Raji (cell line): ENCODE results near the gene ORC3.

Experiments used
- POLR2A ChIP-seq: IDR thresholded peaks from 2 replicates; pipeline ENCODE4 v1.6.1; 2011; ENCODE audit warnings: low read depth, low read length, control low read depth; ENCODE audit not compliant: insufficient read depth

The ORC3 gene

DNA sequence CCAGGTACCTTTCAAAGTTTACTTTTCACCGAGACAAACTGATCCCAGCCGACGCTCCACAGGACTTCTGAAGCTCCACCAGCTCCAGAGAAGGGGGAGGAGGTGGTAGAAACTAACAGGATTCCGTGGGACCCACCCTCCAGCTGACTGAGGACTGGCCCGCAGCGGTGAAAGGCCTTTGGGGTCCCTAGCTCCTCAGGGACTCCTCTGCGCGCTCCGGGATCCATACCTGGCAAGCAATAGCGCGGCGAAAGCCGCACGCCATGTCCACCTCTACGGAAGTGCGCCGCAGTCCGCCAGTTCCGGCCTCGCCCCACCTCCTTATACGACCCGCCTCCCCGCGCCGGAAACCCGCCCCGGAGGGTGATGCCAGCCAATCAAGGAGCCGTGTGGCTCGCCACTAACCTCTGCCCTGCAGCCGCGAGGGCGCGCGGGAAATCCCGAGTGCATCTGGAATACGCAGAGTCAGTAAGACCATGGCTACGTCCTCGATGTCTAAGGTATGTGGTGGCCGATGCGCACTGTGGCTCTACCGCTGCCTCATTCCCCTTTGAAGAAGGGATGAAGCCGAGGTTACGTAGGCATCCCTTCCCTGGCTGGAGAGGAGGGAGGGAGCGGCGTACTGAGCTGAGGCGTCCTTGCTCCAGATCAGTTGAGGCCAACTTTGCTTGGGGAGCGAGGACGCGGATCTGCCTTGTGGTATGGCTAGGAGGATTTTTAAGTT is at the start of gene ORC3, which contains the start of gene RARS2:
ORC3 (plus strand) TSS at position 443 of the 724 bp plus-strand sequence; CDS start at position 477, 34 bp downstream.
RARS2 (minus strand) TSS at position 295 of the 724 bp plus-strand sequence; CDS start at position 265, 30 bp downstream.
- peak; percentile 95 for TF ChIP-seq POLR2A

DNA sequence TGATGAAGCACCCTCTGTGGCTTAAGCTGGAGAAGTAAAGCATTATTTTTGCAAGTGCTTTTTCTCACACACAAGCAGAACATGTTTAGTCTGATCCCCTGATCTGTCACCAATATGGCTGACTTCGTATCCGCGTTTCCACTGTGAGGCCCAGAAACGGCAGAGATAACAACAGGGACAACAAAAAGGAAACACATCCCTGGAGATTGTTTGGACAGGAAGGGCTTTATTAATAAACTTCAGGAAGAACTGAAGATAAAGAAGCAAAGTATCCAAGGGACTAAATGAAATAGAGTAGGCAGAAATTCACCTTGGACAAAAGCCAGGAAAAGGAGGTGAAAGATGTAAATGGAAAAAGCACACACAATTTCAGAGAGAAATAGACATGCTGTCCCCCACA is 49.4 kb upstream of the ORC3 start:
- no peak for TF ChIP-seq POLR2A

DNA sequence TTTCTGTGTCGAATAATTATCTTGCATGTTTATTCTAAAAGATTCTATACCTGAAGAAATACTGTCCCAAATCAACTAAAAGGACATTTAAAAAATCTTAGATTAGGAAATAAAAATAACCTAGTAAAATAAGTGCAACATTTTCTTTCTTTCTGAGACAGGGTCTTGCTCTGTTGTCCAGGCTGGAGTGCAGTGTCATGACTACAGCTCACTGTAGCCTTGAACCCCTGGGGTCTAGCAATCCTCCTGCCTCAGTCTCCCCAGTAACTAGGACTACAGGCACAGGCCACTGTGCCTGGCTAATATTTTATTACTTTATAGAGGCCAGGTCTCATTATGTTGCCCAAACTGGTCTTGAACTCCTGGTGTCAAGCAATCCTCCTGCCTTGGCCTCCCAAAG is 48.9 kb upstream of the ORC3 start:
- no peak for TF ChIP-seq POLR2A

DNA sequence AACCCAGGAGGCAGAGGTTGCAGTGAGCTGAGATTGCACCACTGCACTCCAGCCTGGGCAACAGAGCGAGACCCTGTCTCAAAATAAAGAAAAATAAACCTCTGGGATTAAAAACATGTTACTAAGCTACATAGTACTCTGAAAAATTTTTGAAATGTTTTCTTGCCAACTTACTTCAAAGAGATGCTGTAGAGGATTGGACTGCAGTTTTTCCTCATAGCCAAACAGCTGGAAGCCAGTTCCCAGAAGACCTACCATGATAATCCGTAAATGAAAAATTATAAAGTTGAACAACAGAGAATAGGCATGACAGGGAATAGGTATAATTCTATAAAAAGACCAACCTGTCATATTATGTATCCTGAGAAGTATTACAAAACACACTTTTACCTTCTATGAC is 48.2 kb upstream of the ORC3 start:
- no peak for TF ChIP-seq POLR2A

DNA sequence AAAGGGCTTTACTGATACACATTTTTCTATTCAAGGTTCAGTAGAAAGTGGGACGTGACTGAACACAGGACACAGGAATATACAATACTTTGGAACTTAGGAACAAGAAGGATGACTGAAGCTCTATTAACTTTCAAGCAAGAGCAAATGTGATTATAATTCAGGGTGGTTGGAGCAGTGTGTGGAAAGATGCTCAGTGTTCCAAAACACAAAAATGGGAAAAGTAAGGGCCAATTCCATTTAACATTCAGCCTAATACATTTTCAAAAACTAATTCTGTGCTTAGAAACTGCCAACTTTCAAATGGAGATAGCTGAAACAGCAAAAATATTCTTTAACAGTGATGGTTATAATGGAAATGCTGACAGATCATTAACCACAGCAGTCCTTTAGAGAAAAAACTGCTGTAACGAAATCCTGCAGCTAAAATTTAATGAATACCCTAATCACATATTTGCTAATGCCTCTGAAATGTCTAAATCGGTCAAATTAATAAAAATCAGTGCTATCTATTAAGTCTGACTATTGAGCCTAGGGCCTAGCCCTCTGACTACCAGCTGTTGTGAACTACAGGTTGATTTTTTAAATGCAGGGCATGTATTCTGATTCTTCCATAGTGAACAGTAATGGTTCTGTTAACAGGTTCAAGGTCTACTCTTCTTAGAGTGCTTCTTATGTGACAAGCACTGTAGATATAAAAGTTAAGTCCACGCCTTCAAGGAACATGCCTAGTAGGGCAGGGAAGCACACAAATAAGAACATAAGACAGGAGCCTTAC is 46.0 kb upstream of the ORC3 start:
- no peak for TF ChIP-seq POLR2A

DNA sequence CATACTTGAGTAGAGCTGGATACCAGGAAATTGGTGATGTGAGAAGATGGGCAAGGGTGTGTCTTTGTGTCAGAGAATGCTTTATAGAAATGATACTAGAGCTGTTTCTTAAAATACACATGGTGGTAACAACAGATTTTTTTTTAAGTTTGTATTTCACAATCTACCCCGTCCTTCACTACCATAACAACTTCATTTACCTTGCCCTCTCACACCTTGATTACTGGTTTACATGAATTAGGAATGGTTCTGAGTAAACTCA is 45.5 kb upstream of the ORC3 start:
- TF ChIP-seq POLR2A = no peak

DNA sequence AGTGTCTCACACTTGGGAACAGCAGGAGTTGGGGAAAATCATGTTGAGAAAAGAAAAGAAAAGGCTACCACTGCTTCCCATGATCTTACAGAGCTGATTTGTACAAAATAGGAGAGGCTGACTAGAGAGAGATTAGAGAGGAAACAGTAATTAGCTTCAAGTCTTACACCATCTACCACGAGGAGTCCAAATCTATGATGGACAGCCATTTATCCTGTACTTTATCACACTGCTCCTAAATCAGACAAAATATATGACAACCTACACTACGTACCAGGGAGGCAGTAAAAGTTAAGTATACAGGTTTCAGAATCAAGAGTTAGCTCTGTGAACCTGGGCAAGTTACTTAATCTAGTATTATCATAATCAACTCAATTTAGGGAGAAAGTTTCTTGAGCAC is 38.1 kb upstream of the ORC3 start:
- TF ChIP-seq POLR2A = no peak

DNA sequence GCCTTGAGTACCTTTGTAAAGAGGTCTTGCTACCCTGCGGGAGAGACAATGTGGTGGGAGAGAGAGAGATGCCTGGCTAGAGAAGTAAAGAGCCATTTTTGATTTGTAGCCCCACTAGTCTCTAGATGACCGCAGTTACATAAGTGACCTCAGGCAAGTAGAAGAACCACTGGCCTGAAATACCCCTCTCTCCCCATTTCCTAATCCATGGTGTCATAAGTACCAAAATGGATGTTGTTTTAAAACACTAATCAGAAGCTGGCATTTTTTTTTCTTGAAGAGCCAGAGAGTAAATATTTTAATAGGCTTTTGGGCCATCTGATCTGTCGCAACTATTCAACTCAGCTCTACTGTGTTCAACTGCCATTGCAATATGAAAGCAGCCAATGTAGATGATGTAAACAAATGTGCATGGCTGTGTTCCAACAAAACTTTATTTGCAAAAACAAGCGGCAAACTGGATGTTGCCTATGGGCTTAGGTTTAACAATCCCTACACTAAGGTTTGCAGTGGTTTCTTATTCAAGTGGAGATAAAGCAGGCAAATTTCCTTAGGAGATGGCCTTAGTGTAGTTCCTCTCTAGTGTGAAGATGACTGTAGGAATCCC is 36.7 kb upstream of the ORC3 start:
- no peak for TF ChIP-seq POLR2A

DNA sequence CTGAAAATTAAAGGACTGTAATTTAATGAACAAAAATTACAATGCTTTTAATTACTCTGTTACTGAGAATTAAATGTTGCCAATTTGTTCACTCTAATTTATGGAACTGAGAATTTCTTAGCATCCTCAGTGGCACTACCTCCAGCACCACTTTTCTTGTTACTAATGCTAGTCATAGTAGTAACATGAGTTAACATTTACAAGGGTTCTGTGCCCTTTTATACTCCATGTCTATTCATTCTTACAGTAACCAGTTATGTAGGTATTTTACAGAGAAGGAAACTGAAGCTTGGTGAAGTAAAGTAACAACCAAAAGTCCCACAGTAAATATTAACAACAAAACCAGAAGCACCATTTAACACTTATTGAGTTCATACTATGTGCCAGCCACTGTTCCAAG is 34.4 kb upstream of the ORC3 start:
- TF ChIP-seq POLR2A = no peak

DNA sequence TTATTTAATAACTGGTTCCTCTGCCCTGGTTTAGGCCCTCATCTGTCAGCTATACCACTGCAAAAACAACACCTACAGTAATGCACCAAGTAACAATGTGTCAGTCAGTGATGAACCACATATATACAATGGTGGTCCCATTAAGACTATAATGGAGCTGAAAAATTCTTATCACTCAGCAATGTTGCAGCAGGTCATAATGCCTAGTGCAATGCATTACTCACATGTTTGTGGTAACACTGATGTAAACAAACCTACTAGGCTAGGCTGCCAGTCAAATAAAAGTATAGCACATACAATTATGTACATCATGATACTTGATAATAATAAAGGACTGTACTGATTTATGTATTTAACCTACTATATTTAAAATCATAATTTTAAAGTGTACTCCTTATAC is 31.5 kb upstream of the ORC3 start:
- TF ChIP-seq POLR2A = no peak

DNA sequence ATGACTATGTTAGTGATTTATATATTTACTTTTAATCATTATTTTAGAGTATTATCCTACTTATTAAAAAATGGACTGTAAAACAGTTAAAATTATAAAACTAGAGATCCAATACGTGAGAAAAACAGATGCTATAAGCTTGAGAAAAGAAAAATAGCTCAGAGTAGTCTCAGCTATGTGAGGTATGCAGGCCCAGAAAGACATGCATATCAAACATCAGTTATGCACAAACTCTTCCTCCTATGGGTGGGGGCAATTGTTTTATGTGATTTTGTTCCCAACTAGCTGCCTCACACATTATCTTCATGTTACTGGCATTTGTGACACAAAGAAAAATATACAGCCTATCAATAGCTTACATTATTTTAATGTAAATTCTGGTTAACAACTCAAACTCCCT is 28.9 kb upstream of the ORC3 start:
- no peak for TF ChIP-seq POLR2A

DNA sequence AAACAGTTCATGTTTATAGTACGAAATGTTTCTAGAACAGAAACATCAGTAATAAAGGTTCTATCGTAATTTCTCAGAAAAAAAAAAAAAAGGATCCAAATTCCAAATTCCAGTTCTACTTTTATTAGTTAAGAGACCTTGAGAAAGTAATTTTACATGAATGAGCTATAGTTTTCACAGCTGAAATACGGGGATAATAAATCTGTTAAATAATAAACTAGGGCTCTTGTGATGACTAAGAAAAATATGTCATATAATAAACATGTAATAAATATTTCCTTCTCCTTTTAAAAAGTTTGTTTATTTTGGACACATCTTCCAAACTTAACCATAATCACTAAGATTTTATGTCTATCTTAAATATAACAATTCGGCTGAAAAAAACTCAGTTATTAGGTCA is 17.9 kb upstream of the ORC3 start:
- TF ChIP-seq POLR2A = no peak

DNA sequence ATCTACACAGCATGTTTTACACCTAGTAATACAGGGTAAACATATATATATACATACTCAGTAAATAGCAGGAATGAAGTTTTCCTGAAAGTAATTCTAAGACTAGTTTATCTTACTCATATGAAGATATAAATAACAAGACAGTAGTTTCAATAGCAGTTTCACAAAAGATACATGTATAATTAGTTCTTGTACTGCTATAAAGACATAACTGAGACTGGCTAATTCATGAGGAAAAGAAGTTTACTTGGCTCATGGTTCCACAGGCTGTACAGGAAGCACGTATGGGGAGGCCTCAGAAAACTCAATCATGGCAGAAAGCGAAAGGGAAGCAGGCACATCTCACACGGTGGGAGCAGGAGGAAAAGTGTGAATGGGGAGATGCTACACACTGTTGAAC is 17.1 kb upstream of the ORC3 start:
- no peak for TF ChIP-seq POLR2A

DNA sequence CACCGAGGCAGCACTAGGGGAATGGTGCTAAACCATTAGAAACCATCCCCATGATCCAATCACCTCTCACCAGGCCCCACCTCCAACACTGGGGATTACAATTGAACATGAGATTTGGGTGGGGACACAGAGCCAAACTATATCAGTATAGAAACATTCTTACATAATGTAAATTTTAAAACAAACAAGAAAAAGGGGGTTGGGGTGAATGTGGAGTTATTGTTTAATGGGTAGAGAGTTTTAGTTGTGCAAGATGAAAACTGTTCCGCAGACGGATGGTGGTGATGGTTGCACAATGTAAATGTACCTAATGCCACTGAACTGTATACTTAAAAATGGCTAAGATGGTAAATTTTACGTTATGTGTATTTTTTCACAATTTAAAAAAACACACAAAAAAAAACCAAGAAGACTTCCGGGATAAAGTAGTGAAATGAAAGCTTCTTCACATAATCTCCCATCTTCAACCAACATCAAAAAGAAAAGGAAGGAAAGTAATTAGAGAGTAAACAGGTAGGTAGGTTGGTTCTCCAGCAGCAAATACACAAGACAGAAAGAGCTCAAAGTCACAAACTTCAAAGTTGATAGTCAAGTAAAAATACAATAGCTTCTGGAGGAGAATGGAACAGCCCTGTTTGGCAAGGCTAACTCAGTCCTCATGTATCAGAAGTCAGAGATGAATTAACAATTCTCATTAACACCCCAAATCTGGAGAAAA is 16.5 kb upstream of the ORC3 start:
- TF ChIP-seq POLR2A = no peak

DNA sequence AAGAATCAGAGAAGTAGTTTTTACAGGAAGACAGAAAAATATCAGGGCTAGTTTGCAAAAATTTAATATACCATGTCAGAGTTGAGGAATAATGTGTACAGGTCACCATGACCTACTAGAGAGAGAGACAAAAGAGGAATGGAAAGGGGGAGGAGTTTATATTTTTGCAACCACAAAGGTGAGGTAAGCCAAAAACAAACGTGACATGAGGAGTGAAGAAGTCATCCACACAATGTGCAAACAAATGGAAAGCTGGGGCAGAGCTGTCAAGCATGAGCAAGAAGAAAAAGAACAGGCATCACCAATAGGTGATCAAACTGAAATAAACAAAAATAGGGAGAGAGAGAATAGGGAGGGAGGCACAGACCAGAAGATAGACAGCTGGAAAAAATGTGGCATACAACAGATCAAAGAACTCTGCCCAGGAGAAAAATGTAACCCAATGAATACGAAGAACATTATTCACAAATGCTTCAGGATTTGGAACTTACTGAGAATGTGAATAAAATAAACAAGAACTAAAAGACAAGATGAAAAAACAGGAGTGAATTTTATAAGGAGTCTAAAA is 15.6 kb upstream of the ORC3 start:
- TF ChIP-seq POLR2A = no peak
